Activated CD4-positive, alpha-beta memory T cell treated with anti-CD3 and anti-CD28 coated beads, Interleukin-2, amount 10 ng/mL, durations not matched to agents 7 days and 5 days (primary cell): Measurements from ENCODE around the gene FAM174C. TPM values are rescaled to one million over a fixed set of nuclear protein-coding genes. Genes with fewer than 3 reads are reported as not detected.

Experiments
- CTCF ChIA-PET: fragments of 350-600 bp; sonication (Branson Sonifier 250); formaldehyde crosslinking; loops from one replicate; lab custom pipeline; 2021; ENCODE audit warnings: antibody characterized with exemption, inconsistent platforms; lab: Charles Lee
- POLR2A ChIA-PET: fragments of 350-600 bp; sonication (Branson Sonifier 250); formaldehyde crosslinking; loops from one replicate; lab custom pipeline; 2021; ENCODE audit warnings: antibody characterized with exemption; lab: Charles Lee
- DNase-seq: peaks from one replicate; pipeline ENCODE4 v3.0.0-alpha.2; 2020
- H3K27ac Mint-ChIP-seq: one replicate; pipeline ENCODE4 v1.8.0; 2021; ENCODE audit warnings: mild to moderate bottlenecking, mixed read lengths
- H3K27me3 Mint-ChIP-seq: one replicate; pipeline ENCODE4 v1.8.0; 2021; ENCODE audit warnings: mixed read lengths
- H3K36me3 Mint-ChIP-seq: one replicate; pipeline ENCODE4 v1.8.0; 2021; ENCODE audit warnings: low read depth, mixed read lengths
- H3K4me1 Mint-ChIP-seq: one replicate; pipeline ENCODE4 v1.8.0; 2021; ENCODE audit warnings: mixed read lengths
- H3K4me3 Mint-ChIP-seq: one replicate; pipeline ENCODE4 v1.8.0; 2021; ENCODE audit warnings: mild to moderate bottlenecking, mixed read lengths
- H3K9me3 Mint-ChIP-seq: one replicate; pipeline ENCODE4 v1.8.0; 2021; ENCODE audit warnings: mixed read lengths
- total RNA-seq, 2 experiments: library from RNA; stranded (reverse); gene quantifications; one replicate each; pipeline ENCODE4 v1.2.3, GENCODE V29; 2021

Gene FAM174C
- total RNA-seq, 2 experiments from 2014 or later = 45.9 to 50.1 TPM

DNA sequence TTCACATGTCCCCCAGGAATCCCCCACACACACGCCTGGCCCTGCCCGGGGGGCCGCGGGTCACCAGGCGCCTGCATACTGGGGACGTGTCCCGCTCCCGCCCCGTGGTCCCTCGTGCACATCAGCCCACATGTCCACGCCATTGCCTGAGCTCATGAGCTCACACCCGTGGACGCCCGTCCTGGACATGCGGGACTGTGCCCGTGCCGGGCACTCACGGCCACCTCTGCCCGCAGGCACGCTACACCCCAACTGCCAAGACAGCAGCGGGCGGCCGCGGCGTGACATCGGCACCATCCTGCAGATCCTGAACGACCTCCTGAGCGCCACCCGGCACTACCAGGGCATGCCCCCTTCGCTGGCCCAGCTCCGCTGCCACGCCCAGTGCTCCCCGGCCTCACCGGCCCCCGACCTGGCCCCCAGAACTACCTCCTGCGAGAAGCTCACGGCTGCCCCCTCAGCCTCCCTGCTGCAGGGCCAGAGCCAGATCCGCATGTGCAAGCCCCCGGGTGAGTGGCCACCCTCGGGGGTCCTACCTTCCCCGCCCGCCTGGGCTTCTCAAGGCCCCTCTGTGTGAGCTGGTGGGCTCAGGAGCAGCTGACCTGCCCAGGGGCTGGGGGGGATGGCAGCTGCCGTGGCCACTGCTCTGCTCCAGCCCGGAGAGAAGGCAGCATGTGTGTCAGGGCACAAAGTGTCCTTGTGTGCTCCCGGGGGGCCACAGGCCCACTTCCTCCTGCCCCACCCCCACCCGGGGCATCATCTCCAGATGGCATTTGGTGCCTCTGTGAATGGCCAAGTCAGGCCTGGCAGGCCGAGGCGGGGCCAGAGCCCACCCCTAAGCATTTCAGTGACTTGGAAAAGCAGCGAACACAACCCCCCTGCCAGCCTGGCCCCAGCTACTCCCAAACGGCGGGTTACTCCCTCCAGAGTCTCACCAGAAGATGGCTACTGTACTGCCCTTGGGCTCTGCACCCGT lies 19.9 kb upstream of the FAM174C start:
- ChIA-PET CTCF (interaction anchor here (1.7 to 4.9 kb wide), 2 partner anchors 11 kb away, joined by 8 to 44 read pairs; no protein-coding TSS in a partner anchor), POLR2A (interaction anchor here (7.3 kb wide), 1 partner anchor 12 kb away, joined by 119 read pairs; the partner anchor contains the start of gene CIRBP)
- no peak for DNase-seq
- peaks cover 62% of the 10 kb centered on the region for H3K36me3 Mint-ChIP-seq
- no peaks in the 10 kb centered on the region for H3K27me3 Mint-ChIP-seq
- no peaks in the 10 kb centered on the region for H3K9me3 Mint-ChIP-seq
- peaks cover 47% of the 10 kb centered on the region for H3K4me1 Mint-ChIP-seq
- H3K4me3 Mint-ChIP-seq = peak overlapping the region; percentile 41
- H3K27ac Mint-ChIP-seq = peak overlapping the region; percentile 56

DNA sequence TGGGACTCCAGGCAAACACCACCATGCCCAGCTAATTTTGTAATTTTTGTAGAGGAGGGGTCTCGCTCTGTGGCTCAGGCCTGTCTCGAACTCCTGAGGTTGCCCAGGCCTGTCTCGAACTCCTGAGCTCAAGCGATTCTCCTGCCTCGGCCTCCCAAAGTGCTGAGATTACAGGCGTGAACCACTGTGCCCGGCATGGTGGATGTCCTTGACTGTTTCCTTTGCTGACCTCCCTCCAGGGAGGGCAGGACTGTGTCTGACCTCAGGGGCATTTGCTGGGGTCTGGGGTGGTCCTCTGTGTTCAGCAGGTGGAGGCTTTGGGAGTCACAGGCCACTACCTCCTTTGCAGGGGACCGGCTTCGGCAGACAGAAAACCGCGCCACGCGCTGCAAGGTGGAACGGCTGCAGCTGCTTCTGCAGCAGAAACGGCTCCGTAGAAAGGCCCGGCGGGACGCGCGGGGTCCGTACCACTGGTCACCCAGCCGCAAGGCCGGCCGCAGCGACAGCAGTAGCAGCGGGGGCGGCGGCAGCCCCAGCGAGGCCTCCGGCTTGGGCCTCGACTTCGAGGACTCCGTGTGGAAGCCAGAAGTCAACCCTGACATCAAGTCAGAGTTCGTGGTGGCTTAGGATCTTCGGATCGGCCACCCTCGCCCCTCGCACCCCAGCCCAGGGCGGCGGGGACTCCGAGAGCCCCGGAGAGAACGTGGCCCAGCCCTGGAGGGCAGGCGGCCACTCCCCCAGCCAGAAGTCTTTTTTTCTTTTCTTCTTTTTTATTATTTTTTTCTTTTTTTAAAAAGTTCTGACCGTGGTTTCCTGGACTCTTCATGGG lies 18.5 kb upstream of the FAM174C start:
- Mint-ChIP-seq H3K27me3 (no peaks in the 10 kb centered on the region), H3K9me3 (no peaks in the 10 kb centered on the region), H3K36me3 (peaks cover 61% of the 10 kb centered on the region), H3K4me3 (no peak overlapping the region), H3K27ac (peak overlapping the region; percentile 75), H3K4me1 (peaks cover 54% of the 10 kb centered on the region)
- no peak for DNase-seq
- CTCF ChIA-PET = interaction anchor here (1.7 kb wide), 1 partner anchor 13 kb away, joined by 8 read pairs; no protein-coding TSS in a partner anchor
- POLR2A ChIA-PET = interaction anchor here (1.8 to 7.3 kb wide), 2 partner anchors 11 to 13 kb away, joined by 5 to 119 read pairs; partner anchors contain the start of gene CIRBP

DNA sequence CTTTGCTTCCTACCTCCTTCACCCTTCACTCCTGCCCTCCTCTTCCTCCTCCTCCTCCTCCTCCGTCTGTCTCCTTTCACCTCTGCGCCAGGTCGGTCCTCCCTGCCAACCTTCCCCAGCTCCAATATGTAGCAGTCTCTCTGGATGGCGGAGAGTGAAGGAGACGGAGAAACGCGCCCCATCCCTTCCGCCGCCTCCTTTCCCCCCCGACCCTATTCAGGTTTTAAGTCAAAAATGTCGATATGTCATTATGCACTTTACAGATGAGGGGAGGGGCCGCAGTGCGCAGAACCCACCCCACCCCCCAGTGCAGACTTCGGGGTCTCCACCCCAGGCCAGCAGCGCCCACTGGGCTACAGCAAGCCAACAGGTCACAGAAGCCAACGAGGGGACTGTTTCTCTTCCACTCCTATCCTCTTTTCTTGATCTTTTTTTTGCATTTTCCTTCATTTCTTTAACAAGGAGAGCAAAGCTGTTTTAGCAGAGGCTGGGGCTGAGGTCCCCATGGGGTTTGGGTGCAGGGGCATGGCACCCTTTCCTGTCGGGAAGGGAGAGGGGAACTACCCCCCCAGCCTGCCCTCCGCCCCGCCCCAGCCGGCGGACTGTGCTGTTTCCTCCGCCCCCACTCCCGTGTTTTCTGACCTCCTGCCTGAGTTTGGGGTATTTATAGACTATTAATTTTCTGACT lies 17.7 kb upstream of the FAM174C start:
- ChIA-PET CTCF (interaction anchor here (1.1 kb wide), 1 partner anchor 13 kb away, joined by 4 read pairs; no protein-coding TSS in a partner anchor), POLR2A (interaction anchor here (1.8 to 7.3 kb wide), 2 partner anchors 10 to 14 kb away, joined by 5 to 119 read pairs; partner anchors contain the start of gene CIRBP)
- Mint-ChIP-seq H3K27me3 (no peaks in the 10 kb centered on the region), H3K4me1 (peaks cover 58% of the 10 kb centered on the region), H3K36me3 (peaks cover 56% of the 10 kb centered on the region), H3K4me3 (peak overlapping the region; percentile 14), H3K9me3 (no peaks in the 10 kb centered on the region), H3K27ac (peak overlapping the region; percentile 98)
- no peak for DNase-seq

DNA sequence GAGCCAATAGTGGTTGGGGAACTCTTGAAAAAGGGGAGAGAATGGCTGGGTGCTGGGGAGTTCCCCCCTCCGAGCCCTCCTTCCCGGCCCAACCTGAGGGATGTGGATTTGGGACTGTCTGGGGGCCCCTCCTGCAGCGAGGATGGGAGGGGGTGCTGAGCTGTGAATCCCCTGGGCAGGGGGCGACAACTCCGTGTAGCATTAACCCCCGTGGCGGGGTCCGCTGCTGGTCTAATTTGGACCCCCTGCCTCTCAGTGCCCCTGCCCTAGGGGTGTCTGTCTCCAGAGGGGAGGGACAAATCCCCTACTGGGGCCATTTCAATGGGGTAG lies 17.2 kb upstream of the FAM174C start:
- Mint-ChIP-seq H3K4me3 (peak overlapping the region; percentile 86), H3K9me3 (no peaks in the 10 kb centered on the region), H3K4me1 (peaks cover 61% of the 10 kb centered on the region), H3K27me3 (no peaks in the 10 kb centered on the region), H3K27ac (peak overlapping the region; percentile 98), H3K36me3 (peaks cover 56% of the 10 kb centered on the region)
- ChIA-PET CTCF (interaction anchor here (0.6 to 1.1 kb wide), 3 partner anchors 14 to 736 kb away, joined by 3 to 4 read pairs (median 3); no protein-coding TSS in a partner anchor), POLR2A (interaction anchor here (1.8 to 7.3 kb wide), 2 partner anchors 9 to 15 kb away, joined by 5 to 119 read pairs; partner anchors contain the start of gene CIRBP)
- DNase-seq = no peak

DNA sequence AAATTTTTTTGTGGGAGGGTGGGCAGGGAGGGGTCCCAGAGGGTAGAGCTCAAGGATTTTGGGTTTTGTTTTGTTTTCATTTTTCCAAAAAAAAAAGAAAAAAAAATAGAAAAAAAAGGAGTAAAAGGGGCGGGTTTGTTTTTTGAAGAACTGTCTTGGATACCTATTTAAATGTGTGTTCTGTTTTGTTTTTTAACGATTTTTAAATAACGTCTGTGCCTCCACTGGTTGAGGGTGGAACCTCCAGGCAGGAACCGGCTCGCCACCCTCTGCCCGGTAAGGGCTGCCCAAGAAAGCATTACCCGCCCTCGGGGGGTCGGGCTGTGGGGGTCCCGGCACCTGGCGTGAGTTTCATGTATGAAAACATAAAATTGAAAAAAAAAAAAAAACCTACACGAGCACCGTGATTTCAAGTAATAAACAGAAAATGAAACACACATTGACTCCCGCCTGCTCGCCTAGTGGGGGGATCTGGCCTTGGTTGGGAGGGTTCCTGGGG lies 16.6 kb upstream of the FAM174C start:
- ChIA-PET POLR2A (interaction anchor here (1.2 to 7.3 kb wide), 4 partner anchors 9 to 192 kb away, joined by 5 to 119 read pairs (median 5); partner anchors contain the start of genes ARHGAP45, CIRBP and FAM174C), CTCF (interaction anchor here (0.6 to 11.2 kb wide), 4 partner anchors 14 to 737 kb away, joined by 3 to 412 read pairs (median 4); no protein-coding TSS in a partner anchor)
- Mint-ChIP-seq H3K36me3 (peaks cover 50% of the 10 kb centered on the region), H3K4me3 (peak overlapping the region; percentile 86), H3K9me3 (no peaks in the 10 kb centered on the region), H3K27me3 (no peaks in the 10 kb centered on the region), H3K27ac (peak overlapping the region; percentile 98), H3K4me1 (peaks cover 60% of the 10 kb centered on the region)
- DNase-seq = no peak

DNA sequence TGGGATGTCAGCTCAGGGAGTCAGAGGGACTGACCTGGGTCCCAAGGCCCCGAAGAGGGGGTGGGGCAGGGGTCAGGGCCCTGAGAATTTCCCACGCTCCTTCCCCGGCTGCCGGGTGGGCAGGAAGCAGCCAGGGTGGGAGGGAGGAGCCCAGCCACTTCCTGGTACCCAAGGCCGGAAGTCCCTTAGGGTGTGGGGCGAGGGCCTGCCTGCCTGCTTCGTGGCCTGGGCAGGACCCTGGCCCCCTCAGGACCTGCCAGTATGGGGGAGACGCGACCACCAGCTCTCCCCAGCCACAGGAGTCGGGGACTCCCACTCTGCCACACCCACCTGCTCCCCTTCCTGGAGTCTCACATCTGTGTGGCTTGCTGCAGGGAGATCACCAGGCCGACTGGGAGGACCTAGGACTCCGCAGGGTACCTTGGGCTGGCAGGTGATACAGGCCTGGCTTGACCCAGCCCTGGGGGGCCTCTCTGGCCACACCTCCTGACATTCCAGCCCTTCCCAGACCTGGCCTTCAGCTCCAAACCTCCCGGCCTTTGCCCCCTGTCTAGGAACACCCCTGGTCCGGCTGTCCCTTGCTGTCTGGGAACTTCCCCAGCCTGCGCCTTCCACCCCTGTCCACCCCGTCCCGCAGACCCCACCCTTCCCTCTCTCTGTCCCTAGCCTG lies 16.0 kb upstream of the FAM174C start:
- H3K4me1 Mint-ChIP-seq = peaks cover 58% of the 10 kb centered on the region
- ChIA-PET CTCF (interaction anchor here (0.8 to 11.2 kb wide), 2 partner anchors 14 to 18 kb away, joined by 3 to 412 read pairs; partner anchors contain the start of gene ATP5F1D), POLR2A (interaction anchor here (1.0 to 10.9 kb wide), 6 partner anchors 7 to 192 kb away, joined by 3 to 162 read pairs (median 16); partner anchors contain the start of genes ARHGAP45, CIRBP and FAM174C)
- H3K4me3 Mint-ChIP-seq = peak overlapping the region; percentile 86
- peak overlapping the region; percentile 98 for H3K27ac Mint-ChIP-seq
- H3K36me3 Mint-ChIP-seq = peaks cover 50% of the 10 kb centered on the region
- H3K9me3 Mint-ChIP-seq = no peaks in the 10 kb centered on the region
- peak; percentile 83 for DNase-seq
- H3K27me3 Mint-ChIP-seq = no peaks in the 10 kb centered on the region

DNA sequence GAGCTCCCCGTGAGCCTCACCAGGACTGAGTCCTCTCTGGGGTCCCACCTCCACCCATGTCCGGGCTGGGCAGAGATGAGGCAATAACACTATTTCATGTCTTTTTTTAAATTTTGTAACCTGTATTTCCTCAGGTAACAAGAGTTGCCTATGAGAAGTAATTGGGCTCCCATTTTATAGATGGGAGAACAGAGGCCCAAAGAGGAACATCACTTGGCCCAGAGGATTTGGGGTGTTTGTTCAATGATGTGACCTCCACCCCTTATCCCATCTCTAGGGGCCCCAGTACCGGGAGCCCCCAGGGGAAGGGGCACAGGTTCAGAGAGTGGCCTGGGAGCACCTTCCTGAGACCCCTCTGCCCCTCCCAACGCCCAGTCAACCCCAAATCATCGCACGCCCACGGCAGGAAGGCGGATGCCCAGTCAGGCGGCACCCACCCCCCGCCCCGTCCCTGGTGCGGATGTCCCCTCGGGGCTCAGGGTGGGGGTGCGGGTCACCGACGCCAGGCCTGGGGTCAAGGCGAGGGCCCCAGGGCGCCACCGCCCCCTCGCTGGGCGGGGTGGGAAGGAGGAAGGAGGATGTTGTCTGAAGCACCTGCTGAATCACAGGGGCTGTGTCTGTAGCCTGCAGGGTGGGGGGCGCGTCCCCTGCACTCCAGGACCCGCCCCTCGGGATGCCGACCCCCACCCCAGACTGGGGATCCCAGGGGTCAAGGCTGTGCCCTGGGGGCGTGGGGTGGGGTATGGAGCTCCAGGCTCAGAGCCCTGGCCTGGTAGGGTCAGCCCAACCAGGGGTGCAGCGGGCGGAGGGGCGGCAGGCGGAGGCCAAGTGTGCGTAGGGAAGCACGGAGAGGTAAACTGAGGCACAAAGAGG lies 15.2 kb upstream of the FAM174C start:
- peak overlapping the region; percentile 93 for H3K4me3 Mint-ChIP-seq
- peak; percentile 70 for DNase-seq
- peaks cover 43% of the 10 kb centered on the region for H3K36me3 Mint-ChIP-seq
- peaks cover 55% of the 10 kb centered on the region for H3K4me1 Mint-ChIP-seq
- peak overlapping the region; percentile 98 for H3K27ac Mint-ChIP-seq
- POLR2A ChIA-PET = interaction anchor here (1.0 to 10.9 kb wide), 9 partner anchors 8 to 193 kb away, joined by 3 to 162 read pairs (median 5); partner anchors contain the start of genes ARHGAP45, CIRBP and FAM174C
- H3K9me3 Mint-ChIP-seq = no peaks in the 10 kb centered on the region
- H3K27me3 Mint-ChIP-seq = no peaks in the 10 kb centered on the region
- CTCF ChIA-PET = interaction anchor here (0.8 to 11.2 kb wide), 2 partner anchors 15 to 19 kb away, joined by 3 to 412 read pairs; partner anchors contain the start of gene ATP5F1D

DNA sequence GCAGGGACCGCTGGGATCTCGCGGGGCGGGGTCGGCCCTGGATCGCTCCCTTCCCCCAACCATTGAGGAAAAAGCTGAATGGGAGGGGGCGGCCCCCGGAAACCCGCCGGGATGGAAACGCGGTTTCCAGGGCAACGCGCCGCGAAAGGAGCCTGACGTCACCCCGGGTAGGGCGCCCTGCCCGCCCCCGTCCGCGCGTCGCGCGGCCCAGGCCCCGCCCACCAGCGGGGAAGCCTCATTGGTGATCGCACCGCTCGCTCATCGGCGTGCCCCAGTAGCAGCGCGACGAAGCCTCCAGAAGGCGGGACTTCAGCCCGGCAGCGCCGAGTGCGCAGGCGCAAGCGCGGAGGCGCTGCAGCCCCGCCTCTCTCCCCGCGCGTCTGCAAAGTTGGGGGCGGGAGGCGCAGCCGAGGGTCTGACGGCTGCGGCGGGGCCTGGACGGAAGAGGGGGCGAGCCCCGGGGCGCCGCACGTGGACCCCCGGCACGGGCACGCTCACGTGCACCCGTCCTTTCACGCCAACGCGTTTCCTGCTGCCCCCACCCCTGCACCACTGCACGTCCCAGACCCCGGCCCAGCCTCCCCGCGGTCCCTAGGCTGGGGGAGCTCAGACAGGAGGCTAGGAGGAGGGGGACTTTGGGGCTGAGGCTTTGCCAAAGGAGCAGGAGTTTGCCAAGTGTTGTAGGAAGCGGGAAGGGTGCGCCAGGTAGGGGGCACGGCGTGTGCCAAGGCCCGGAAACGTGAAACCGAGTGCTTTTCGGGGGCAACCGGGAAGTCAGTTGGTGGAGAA lies 14.4 kb upstream of the FAM174C start:
- peak overlapping the region; percentile 93 for H3K4me3 Mint-ChIP-seq
- DNase-seq = peak; percentile 98
- no peaks in the 10 kb centered on the region for H3K27me3 Mint-ChIP-seq
- H3K36me3 Mint-ChIP-seq = peaks cover 38% of the 10 kb centered on the region
- POLR2A ChIA-PET = interaction anchor here (1.0 to 10.9 kb wide), 7 partner anchors 7 to 47 kb away, joined by 3 to 162 read pairs (median 8); partner anchors contain the start of gene CIRBP
- H3K9me3 Mint-ChIP-seq = no peaks in the 10 kb centered on the region
- CTCF ChIA-PET = interaction anchor here (11.2 kb wide), 1 partner anchor 16 kb away, joined by 412 read pairs; no protein-coding TSS in a partner anchor
- peaks cover 58% of the 10 kb centered on the region for H3K4me1 Mint-ChIP-seq
- peak overlapping the region; percentile 98 for H3K27ac Mint-ChIP-seq

DNA sequence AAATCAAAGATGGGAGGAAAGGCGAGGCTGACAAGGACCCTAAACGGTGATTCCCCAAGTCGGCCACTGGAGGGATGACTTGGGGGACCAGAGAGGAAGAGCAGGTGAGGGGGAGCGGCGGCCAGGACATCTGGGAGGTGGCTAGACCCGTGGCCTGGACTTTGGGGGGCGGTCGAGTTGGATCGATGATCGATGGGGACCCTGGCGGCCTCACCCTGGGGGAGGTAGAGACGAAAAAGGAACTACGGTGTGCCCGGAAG lies 13.9 kb upstream of the FAM174C start:
- Mint-ChIP-seq H3K9me3 (no peaks in the 10 kb centered on the region), H3K36me3 (peaks cover 34% of the 10 kb centered on the region), H3K27ac (peak overlapping the region; percentile 94), H3K4me3 (peak overlapping the region; percentile 93), H3K4me1 (peaks cover 58% of the 10 kb centered on the region), H3K27me3 (no peaks in the 10 kb centered on the region)
- ChIA-PET POLR2A (interaction anchor here (1.1 to 10.9 kb wide), 6 partner anchors 6 to 47 kb away, joined by 3 to 162 read pairs (median 18); partner anchors contain the start of gene CIRBP), CTCF (interaction anchor here (11.2 kb wide), 1 partner anchor 17 kb away, joined by 412 read pairs; no protein-coding TSS in a partner anchor)
- no peak for DNase-seq
